GM18519 (cell line): Measurements from ENCODE around the gene MME.
"Not testable (repeated sequence)": the region's sequence is repeated elsewhere in the genome, so short reads cannot be mapped to it uniquely, and the experiment has no call there.

ENCODE experiments used
- ATAC-seq: cut with Tn5 transposase; IDR thresholded peaks from one replicate; pipeline ENCODE4 v1.9.1; 2021; ENCODE audit warnings: mild to moderate bottlenecking, moderate library complexity; ENCODE audit not compliant: unreplicated experiment, low FRiP score

The MME gene

DNA sequence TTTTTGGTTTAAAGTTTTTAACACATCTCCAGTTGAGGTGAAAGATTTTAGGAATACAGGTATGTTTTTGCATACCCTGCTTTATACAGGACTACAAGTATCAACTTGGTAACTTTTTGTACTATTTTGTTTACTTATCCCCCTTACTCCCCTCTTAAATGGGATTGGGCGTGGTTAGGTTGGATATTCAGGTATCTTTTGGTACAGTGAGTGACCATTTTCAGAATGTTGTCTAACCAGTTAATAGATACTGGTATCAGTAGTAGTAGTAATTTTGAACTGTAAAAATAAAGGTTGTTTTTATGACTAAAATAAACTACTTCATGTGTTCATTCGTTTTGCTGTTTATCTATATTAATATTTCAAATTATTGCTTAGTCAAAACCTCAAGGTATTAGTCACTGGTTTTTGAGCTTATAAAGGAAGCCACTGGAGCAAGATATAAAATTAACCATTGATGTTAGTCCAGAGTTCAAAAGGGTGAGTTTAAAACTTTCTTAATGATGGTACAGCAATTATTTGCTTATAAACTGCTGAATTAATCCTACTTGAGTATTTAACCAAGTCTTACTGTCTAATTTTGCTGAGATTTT, 3.3 kb downstream of the MME start:
- no peak for ATAC-seq

DNA sequence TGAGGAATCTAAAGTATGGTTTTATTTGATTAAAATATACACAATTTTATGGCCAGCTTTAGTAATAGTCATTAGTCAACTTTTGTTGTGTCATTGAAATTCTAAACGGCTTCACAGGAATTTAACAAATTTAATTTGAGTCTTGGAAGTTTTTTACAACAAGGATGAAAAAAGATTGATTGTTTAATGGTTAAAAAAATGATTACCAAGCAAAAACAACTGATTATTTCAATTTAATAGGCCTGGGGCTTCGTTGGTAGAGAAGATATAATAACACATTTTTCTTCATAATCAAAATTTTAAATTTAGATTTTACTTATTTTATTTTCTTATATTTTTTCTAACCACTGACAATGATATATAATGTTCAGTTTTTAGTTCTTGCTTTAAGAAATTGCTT, 4.4 kb downstream of the MME start:
- no peak for ATAC-seq

DNA sequence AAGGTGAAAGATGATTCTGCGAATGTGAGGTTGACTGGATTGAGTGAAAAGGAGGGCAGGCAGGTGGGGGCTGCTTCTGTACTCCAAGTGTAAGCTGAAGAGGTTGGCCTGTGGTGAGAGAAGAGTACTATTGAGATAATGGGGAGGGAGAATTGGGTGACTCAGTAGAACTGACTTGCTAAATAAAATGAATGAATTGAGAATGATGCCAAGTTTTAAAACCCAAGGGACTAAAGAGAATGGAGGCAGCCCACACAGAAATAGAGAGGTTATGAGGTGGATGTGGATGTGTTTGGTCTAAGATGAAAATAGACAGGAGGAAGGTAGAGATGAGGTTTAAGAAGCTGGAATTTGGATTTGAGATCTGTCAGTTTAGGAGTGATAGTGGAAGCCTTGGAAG, 5.9 kb downstream of the MME start:
- no peak for ATAC-seq

DNA sequence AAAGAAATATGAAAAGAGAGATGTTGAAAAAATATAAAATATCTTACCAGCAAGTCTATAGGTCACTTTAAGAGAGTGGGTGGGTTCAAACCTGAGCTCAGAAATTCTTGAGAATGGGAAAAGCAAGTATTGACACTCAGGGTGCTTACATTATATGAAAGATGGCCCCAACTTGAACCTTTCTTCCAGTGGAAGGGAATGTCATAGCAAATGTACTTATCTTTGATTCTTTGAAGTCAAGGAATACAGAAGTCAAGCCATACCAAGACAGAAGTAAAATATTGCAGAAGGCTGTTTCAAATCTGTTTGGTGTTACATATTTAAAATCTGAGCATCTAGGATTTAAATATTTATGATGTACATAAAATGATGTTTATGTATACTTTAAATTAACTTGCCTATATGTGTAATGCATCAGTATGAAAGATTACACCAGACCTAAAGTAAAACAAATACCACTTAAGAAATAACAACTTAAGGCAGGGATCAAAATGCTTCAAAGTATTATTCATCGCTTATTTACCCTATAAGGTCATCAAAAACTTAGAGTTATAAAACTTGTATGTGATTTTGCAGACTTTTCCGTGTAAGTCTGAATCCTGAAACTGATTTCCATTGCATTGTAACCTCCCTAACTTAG, 8.7 kb downstream of the MME start:
- no peak for ATAC-seq

DNA sequence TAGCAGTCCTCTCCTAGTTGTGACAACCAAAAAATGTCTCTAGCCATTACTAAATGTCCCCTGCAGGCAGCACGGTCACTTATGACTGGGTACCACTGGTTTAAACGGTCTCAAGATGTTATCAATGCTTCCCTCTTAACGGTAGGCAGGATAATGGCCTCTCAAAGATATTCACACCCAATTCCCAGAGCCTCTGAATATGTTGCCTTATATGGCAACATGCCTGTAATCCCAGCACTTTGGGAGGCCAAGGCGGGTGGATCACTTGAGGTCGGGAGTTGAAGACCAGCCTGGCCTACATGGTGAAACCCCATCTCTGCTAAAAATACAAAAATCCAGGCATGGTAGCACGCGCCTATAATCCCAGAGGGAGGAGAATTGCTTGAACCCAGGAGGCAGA, 9.4 kb downstream of the MME start:
- ATAC-seq, result no peak

DNA sequence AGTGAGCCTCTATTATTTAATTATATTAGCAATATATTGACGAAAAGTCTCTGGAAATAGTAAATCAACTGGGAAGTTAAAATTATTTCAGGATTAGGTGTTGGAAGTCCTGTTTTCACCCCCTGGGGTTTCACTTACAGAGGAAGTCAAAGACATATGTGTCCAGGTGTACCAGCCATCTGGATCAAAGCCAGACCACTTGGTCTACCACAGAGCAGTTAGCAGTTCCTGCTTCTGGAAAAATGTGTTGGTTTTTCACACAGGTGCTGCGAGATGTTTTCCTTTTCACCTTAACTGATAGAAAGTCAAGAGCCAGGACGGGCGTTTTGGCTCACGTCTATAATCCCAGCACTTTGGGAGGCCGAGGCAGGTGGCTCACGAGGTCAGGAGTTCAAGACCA, 13.1 kb downstream of the MME start:
- ATAC-seq, result no peak

DNA sequence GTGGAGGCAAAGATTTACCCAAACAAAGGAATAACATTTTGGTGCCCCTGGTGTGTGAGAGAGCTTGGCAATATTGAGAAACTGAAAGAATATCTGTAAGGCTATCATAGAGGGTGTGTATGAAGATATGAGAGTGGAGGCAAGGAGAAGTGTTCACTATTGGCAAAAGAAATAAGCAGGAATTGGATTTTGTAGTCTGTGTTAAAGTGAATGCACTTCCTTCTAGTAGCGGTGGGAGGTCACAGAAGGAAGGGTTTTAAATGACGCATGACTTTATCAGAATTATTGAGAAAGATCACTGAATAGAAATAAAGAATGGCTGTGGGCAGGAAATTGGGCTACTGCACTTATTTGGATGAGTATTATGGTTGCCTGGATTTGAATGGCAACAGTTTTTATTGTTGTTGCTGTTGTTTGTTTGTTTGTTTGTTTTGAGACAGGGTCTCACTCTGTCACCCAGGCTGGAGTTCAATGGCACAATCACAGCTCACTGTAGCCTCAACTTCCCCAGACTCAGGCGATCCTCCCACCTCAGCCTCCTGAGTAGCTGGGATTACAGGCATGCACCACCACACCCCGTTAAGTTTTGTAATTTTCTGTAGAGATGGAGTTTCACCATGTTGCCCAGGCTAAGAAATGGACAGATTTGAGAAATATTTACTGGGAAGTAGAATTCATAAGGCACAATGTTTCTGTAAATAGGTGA, 16.3 kb downstream of the MME start:
- no peak for ATAC-seq

DNA sequence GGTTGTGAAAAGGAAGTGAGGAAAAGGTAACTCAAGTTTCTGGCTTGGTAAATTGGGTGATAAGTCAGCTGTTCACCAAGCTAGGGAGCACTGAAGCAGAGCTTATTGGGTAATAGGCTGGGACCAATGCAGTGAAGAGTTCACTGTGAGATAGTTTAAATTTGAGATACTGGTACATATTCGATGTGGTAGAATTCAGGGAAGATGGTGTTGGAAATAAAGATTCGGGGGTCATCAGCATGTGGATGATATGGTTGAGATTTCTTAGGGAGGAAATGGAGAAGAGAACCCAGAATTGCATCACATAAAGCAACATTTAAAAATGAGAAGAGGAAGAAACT, 16.9 kb downstream of the MME start:
- ATAC-seq, result no peak

DNA sequence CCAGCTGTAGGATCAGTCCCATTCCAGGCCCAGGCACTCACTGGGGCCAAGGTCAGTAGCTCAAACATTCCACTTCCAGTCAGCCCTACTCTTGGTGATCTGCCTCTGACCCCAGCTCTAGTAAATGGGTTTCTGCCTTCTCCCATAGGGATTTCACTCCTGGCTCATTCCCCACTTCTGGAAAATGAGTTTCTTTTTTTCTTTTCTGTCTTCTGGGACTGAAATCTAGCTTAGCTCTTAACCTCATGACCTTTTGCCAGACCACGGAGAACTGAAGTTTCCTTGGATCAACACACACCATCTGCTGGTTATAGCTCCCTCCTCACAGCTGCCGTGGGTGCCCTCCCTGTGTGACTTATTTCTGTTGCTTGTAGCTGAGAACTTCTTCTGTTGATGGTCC, 21.3 kb downstream of the MME start:
- no peak for ATAC-seq

DNA sequence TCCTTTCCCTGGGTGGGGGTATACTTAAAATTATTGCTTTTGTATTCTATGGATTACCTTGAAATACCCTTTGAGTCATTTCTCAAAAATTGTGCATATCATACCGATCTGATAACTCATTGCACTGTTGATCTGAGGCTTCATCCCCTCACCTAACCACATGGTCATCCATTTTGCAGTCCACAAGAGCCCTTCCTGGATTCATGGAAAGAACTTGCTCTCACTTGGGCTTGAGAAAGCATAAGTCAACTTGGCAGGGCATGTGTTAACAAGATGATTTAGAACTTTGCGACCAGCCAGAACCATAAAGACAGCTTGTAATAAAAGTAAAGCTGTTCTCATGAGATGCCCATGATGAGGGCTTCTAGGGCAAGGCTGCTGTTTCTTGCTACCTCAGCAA, 22.2 kb downstream of the MME start:
- no peak for ATAC-seq

DNA sequence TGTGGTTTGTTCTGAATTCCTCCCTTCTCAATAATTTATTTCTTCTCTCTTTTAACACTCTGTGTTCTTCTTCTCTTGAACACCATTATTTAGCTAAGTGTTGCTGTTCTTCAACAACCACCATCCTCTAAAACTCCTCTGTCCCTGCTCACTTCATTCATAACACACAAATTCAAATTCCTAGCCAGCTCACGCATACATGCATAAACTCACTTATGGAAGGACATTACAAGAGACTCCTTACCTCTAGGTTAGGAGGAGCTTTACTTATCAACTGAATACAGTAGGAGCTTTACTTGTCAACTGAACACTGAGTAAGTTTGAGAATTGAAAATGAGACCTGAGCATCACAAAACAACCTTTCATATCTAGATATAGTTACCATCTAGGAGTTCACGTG, 23.6 kb downstream of the MME start:
- ATAC-seq, result no peak

DNA sequence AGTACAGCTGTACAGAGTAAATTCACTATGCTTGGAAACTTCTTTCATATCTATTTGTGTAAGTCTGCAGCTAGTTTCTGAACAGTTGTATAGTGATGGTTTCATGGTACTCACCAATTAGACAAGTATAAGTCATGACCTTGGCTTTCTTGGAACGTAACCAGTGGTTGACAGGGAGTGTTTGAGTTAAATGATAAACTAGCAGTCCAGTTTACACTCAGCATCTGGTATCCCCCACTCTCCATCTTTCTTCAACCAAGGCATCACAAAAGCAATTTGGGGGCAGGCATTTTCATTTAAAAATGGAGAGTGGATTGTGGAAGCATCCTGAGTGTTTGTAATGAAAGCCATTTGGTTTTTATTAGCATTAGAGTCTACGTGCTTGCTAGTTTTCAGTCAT, 26.0 kb downstream of the MME start:
- no peak for ATAC-seq

DNA sequence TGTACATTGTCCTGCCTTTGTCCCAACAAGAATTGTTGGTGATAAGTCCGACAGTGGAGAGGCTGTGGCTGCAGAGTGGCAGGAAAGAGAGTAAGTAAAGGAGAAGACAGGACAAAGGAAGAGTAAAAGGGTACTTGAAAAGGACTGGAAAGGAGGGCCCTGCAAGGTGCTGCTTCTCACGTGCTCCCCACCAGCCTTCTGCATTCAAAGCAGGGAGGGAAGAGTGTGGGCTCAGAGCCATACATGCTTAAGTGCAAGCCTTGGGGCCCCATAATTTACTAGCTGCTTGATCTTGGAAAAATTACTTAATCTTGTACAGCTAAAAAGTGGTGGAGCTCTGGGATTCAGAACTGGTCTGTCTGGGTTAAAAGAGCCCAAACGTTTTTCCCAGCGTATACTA, 29.9 kb downstream of the MME start:
- ATAC-seq, result no peak

DNA sequence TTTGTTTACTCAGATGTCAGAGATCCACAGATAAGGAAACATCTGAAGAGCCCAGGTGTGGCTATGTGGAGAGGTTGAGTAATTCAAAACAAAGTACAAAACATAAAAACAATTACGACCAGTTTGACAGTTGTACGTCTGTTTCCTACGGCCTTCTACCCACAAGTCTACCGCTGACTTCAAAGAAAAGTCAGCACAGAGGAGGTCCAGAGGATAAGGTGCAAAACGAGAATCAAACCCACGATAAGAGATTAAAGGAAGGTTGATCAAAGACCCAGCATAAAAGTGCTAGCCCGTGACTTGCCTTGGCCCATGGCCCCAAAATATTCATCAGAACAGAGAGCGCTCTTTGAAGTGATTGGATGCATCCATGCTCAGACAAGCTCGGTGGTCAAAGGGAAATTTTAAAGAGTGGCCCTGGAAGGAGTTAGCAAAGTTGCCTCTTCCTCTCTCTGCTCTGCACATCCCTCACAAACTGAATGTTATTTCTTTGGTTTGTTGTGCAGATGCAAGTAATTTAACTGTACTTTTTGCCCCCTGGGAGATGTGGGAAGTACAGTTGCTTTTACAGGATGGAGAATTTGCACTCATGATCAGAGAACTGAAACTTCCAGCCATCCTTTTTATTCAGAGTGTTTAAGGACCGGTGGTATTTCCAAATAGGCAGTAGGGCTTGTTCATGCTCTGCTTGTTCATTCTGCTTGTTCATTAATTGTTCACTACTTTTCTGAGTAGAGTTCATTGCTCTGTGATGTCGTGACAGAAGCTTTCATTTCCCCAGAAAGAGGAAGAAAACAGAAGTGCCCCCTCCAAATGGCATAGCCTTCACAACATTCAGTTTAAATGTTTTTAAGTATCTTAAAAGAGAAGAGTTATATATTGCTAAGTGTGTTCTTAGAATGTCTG, 31.1 kb downstream of the MME start:
- ATAC-seq, result no peak

DNA sequence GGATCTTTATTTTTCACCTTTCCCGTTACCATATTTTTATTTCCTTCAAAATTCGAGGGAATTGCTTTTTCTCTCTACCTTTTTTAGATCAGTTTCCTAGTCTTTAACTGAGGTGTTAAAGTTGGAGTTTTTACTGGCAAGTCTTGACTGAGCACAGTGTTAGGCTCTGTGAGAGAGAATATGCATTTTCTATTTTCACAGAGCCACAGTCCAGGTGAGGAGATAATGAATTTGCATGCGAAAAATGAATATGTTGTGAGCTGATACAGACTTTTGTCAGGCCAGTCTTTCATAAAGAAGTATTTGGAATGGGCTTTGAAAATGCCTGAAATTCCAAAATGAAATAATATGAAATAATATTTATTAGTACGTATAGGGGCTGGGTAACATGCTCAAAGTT, 31.9 kb downstream of the MME start:
- no peak for ATAC-seq

DNA sequence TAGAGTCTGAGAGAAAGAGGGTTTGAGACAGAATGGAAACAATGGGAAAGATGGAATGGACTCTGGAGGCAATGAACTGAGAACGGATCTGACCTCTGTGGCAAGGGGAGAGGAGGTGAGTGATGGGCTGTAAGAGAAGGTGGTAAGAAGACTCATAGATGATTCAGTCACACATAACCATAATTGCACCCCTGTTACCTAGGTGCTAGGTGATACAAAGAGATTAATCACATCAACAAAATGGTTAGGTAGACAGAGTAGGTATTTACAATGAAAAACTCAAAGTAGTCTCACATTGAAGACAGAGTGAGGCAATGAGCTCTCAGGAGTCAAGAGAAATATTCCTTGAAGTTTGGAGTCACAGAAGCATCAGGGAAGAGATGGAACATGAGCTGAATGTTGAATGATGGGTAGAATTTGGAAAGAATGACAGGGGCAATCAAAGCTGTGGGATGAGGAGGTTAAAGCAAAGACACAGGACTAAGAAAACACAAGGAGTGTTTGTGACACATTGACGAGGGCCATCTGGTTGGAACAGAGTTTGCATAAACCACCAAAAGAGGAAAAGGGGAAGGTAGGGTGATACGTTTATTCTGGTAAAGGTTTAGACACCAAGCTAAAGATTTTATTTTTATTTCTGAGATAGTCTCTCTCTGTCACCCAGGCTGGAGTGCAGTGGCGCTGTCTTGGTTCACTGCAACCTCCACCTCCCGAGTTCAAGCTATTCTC, 32.7 kb downstream of the MME start:
- no peak for ATAC-seq

DNA sequence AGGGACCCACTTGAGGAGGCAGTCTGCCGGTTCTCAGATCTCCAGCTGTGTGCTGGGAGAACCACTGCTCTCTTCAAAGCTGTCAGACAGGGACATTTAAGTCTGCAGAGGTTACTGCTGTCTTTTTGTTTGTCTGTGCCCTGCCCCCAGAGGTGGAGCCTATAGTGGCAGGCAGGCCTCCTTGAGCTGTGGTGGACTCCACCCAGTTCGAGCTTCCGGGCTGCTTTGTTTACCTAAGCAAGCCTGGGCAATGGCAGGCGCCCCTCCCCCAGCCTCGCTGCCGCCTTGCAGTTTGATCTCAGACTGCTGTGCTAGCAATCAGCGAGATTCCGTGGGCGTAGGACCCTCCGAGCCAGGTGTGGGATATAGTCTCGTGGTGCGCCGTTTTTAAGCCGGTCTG, 44.6 kb downstream of the MME start:
- not testable (repeated sequence) for ATAC-seq

DNA sequence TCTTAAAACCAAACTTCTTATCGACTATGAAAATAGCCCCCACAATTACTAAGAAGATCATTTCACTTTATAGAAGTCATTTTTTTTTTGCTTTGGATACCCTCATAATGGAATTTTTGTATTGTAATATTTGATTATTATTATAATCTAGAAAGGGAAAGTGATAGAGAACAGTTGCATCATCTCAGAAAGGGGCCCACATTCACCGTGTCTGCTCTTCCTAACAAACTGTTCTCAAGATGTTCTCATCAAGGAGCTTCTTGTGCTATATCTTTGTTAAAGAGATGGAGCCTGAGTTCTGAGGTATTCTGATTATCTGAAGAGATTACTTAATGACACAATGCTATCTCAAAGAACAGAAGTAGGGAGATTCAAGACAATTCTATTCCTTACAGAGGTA, 49.3 kb downstream of the MME start:
- ATAC-seq, result no peak

DNA sequence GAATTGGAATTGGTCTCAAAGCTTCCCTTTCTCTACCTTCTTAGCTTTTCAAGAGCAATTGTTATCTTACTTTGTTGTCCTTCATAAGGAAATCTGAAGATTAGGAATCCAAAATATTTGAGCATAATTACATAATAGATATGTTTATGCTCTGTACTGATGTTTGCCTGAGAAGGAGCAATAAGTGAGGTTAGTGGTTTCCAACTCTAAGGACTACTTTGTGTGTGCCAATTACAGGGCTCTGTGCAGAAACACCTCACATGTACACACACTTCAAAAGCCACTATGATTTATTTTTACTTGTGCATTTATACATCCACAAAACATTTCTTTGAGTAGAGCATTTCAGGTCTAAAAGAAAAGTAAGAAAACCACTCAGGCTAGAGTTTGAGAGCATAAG, 49.9 kb downstream of the MME start:
- no peak for ATAC-seq

DNA sequence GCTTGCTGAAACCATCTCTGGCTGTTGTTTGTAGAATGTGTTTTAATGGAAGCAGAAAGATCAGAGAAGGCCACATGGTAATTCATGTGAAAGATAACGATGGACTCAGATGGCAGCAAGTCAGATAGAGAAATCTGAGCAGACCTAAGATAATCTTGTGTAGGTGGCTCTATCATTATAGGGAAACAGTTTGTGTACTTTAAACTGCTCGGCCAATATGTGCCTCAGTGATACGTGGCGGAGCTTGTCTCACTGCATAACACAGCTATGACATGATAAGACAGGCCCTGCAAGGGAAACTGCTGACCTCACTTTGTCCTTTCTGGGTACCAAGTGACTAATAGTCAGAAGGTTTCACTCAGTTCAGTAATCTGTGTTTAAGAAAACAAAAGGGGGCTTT, 51.0 kb downstream of the MME start:
- peak; percentile 89 for ATAC-seq

DNA sequence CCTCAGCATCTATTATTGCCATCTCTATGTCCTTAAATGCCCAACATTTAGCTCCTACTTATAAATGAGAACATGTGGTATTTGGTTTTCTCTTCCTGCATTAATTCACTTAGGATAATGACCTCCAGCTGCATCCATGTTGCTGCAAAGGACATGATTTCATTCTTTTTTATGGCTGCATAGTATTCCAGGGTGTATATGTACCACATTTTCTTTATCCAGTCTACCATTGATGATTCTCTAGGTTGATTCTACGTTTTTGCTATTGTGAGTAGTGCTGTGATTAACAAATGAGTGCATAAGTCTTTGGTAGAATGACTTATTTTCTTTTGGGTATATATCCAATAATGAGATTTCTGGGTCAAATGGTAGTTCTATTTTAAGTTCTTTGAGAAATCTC, 54.2 kb downstream of the MME start:
- not testable (repeated sequence) for ATAC-seq
